ENCODE results near the gene XKRX.
A peak's percentile ranks its signal among the peaks of the same experiment; 100 is the strongest.

Gene XKRX

DNA sequence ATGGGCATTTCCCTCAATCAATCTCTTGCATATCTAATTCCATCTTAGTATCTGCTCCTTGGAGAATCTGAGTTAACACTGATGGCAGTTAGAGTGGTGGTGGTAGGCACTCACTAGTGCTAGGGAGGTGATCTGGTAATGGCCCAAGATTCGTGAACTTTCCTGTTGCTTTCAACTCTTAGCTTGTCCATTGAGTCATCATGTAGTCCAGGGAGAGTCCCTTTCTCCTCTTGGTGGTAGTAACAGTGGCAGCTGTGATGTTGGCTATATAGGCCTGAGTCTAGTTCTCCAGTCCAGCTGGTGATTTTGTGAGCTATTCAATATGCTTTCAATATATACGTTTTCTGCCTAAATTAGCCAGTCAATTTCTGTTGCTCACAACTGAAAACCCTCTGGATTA is 7.0 kb upstream of the XKRX start:
- DNase-seq (ENCODE audit: extremely low spot score), result no peak
- ChIA-PET CTCF (no interaction called here), POLR2A (no interaction called here)
- TF ChIP-seq CTCF (IDR thresholded peaks at IDR 0.05; ENCODE audit: control extremely low read depth, extremely low read depth, low read depth, missing control alignments), result no peak

- POLR2A ChIA-PET, result no interaction called here
These were observed 3.2 kb upstream of the XKRX start for GRCh38 chrX:100931925-100932285.

GRCh38 chrX:100931218-100931924 is 2.7 kb upstream of the XKRX start:
- peak; percentile 35 for DNase-seq (ENCODE audit: extremely low spot score)
- ChIA-PET CTCF (interaction anchor here (1.3 kb wide), 1 partner anchor 9 kb away, joined by 3 read pairs; no protein-coding TSS in a partner anchor), POLR2A (no interaction called here)
- no peak for TF ChIP-seq CTCF (IDR thresholded peaks at IDR 0.05; ENCODE audit: control extremely low read depth, extremely low read depth, low read depth, missing control alignments)

More at GRCh38 chrX:100931925-100932285, 3.2 kb upstream of the XKRX start:
- CTCF ChIA-PET, result no interaction called here
- no peak for TF ChIP-seq CTCF (IDR thresholded peaks at IDR 0.05; ENCODE audit: control extremely low read depth, extremely low read depth, low read depth, missing control alignments)
- DNase-seq (ENCODE audit: extremely low spot score), result no peak

DNA sequence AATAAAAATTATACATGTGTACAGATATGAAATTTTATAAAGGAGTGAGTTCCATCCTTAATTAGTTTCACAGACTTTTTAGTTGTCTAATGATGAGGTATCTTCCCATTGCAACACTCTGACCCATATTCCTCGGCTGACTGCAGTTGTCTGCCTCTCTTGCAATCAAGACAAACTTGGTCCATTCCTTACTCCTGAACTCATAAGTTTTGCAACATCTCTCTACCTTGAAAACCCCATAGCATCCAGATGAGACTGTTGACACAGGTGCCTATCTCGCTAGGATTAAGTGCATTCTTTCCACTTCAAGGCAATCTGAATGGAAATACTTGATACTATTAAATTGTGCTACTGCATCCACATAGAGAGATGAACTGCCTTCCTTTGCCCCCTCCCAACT is 2.3 kb downstream of the XKRX start:
- no peak for TF ChIP-seq CTCF (IDR thresholded peaks at IDR 0.05; ENCODE audit: control extremely low read depth, extremely low read depth, low read depth, missing control alignments)
- CTCF ChIA-PET, result no interaction called here
- no peak for DNase-seq (ENCODE audit: extremely low spot score)
- POLR2A ChIA-PET, result no interaction called here

DNA sequence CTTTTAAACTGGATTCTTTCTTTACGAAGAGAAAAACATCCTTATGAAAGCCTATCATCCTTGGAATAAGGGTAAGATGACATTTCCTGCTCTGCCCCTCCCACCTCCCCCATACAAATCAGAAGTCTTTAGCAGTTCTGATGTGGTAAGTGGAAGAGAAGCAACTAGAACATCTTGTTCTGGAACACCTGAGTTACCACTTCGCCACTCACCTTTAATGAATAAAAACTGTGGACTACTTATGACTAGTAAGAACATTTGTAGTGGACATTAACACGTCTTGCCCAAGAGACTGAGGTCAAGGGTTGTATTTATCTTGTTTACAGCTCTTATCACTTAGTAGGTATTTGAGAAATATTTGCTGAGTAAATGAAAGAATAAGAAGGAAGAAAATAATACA is 4.3 kb downstream of the XKRX start:
- POLR2A ChIA-PET, result no interaction called here
- TF ChIP-seq CTCF (IDR thresholded peaks at IDR 0.05; ENCODE audit: control extremely low read depth, extremely low read depth, low read depth, missing control alignments), result no peak
- DNase-seq (ENCODE audit: extremely low spot score), result no peak
- CTCF ChIA-PET, result no interaction called here

GRCh38 chrX:100915562-100915961 is 13.2 kb downstream of the XKRX start:
- POLR2A ChIA-PET, result no interaction called here
- DNase-seq (ENCODE audit: extremely low spot score), result no peak
- CTCF ChIA-PET, result no interaction called here
- TF ChIP-seq CTCF (IDR thresholded peaks at IDR 0.05; ENCODE audit: control extremely low read depth, extremely low read depth, low read depth, missing control alignments), result no peak
